ENCODE results near the gene GALK1.

- no peak for TF ChIP-seq EZH2phosphoT487 (IDR thresholded peaks at IDR 0.05; ENCODE audit: insufficient read depth, low read depth)
- no peak for TF ChIP-seq EZH2 (IDR thresholded peaks at IDR 0.05; ENCODE audit: insufficient read depth, poor library complexity, severe bottlenecking)
Observed at GRCh38 chr17:75753514-75754377, 11.2 kb downstream of the GALK1 start.

Data from GM23248 (cell line).